Measurements from ENCODE around the gene NAB1.

Gene NAB1

DNA sequence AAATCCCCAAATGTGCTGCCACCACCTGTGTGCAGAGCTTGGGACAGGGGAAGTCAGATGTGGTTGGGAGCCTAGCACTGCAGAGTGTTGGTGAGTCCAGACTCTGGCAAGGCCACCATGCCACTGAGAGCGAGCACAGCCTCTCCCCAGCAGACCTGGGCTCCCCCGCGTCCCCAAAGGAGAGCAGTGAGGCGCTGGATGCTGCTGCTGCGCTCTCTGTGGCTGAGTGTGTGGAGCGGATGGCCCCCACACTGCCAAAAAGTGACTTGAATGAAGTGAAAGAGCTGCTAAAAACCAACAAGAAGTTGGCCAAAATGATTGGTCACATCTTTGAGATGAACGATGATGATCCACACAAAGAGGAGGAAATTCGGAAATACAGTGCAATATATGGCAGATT is 10.7 kb downstream of the NAB1 start:
- no peak overlapping the region for H3K27ac ChIP-seq (ENCODE audit: low read depth, low read length)
- H3K36me3 ChIP-seq (ENCODE audit: insufficient read depth, low read length), result peaks cover 5% of the 10 kb centered on the region
- H3K9me3 ChIP-seq (ENCODE audit: low read length), result no peaks in the 10 kb centered on the region
- H3K4me3 ChIP-seq (ENCODE audit: low read depth in 1 of 2, low read length in 2 of 2), result no peak overlapping the region
- peaks cover 86% of the 10 kb centered on the region for H3K4me1 ChIP-seq (ENCODE audit: insufficient read depth, low read length)
- no peaks in the 10 kb centered on the region for H3K27me3 ChIP-seq (ENCODE audit: control insufficient read depth in 1 of 2, insufficient read depth in 2 of 2, low read length in 2 of 2)
- H3K9ac ChIP-seq (ENCODE audit: low read length), result no peak overlapping the region

DNA sequence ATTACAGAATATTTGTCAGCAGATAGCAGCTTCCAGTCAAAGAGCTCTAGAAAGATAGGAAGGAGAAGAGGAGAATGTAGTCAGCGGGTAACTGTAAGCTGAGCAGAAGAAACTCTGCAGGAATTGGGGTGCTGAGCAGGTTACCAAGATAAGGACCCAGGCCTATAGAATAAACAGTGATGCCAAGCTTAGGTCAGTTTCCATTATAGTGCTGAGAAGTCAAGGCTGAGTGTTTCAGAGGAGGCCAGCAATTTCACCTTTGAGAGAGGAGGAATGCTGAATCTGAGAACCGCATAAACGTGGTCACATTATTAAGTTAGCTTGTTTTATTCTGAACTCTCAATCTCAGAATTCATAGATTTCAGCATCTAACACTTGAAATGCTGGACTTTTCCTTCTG is 13.9 kb downstream of the NAB1 start:
- H3K4me3 ChIP-seq (ENCODE audit: low read depth in 1 of 2, low read length in 2 of 2), result no peak overlapping the region
- H3K9ac ChIP-seq (ENCODE audit: low read length), result no peak overlapping the region
- no peaks in the 10 kb centered on the region for H3K27me3 ChIP-seq (ENCODE audit: control insufficient read depth in 1 of 2, insufficient read depth in 2 of 2, low read length in 2 of 2)
- peaks cover 5% of the 10 kb centered on the region for H3K36me3 ChIP-seq (ENCODE audit: insufficient read depth, low read length)
- no peak overlapping the region for H3K27ac ChIP-seq (ENCODE audit: low read depth, low read length)
- H3K4me1 ChIP-seq (ENCODE audit: insufficient read depth, low read length), result peaks cover 55% of the 10 kb centered on the region
- H3K9me3 ChIP-seq (ENCODE audit: low read length), result no peaks in the 10 kb centered on the region

DNA sequence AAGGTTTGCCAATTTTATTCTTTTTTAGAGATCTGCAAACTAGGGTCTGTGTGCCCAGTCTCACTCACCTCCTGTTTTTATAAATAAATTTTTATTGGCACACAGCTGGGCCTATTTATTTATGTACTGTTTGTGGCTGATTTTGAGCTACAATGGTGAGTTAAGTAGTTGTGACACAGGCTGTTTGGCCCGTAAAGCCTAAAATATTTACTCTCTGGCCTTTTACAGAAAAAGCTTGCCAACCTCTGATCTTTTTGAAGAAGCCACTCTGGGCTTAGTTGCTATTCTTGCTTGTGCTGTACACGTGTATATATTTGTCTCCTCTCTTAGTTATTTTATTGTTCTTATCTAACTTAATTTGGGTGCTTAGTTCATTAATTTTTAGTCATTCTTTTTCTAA is 14.5 kb downstream of the NAB1 start:
- Histone ChIP-seq H3K36me3 (ENCODE audit: insufficient read depth, low read length) (peaks cover 5% of the 10 kb centered on the region), H3K4me1 (ENCODE audit: insufficient read depth, low read length) (peaks cover 49% of the 10 kb centered on the region), H3K9me3 (ENCODE audit: low read length) (no peaks in the 10 kb centered on the region), H3K27ac (ENCODE audit: low read depth, low read length) (no peak overlapping the region), H3K9ac (ENCODE audit: low read length) (no peak overlapping the region), H3K4me3 (ENCODE audit: low read depth in 1 of 2, low read length in 2 of 2) (no peak overlapping the region), H3K27me3 (ENCODE audit: control insufficient read depth in 1 of 2, insufficient read depth in 2 of 2, low read length in 2 of 2) (no peaks in the 10 kb centered on the region)

DNA sequence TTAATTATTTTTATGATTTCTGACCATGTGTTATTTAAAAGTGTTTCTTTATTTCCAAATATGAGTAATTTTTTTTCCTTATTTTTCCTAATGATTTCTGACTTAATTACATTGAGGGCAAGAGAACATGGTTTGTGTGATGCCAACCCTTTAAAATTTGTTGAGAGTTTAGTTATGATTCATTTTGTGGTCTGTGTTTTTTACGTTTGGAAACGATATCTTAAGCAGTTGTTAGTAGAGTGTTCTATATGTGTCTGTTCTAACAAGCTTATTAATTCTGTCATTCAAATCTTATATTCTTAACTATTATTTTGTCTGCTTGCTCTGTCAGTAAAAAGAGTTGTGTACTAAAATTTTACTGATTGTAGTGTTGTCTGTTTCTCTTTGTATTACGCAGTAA is 15.0 kb downstream of the NAB1 start:
- Histone ChIP-seq H3K27ac (ENCODE audit: low read depth, low read length) (no peak overlapping the region), H3K4me3 (ENCODE audit: low read depth in 1 of 2, low read length in 2 of 2) (no peak overlapping the region), H3K9me3 (ENCODE audit: low read length) (no peaks in the 10 kb centered on the region), H3K4me1 (ENCODE audit: insufficient read depth, low read length) (peaks cover 44% of the 10 kb centered on the region), H3K36me3 (ENCODE audit: insufficient read depth, low read length) (peaks cover 5% of the 10 kb centered on the region), H3K9ac (ENCODE audit: low read length) (no peak overlapping the region), H3K27me3 (ENCODE audit: control insufficient read depth in 1 of 2, insufficient read depth in 2 of 2, low read length in 2 of 2) (no peaks in the 10 kb centered on the region)

DNA sequence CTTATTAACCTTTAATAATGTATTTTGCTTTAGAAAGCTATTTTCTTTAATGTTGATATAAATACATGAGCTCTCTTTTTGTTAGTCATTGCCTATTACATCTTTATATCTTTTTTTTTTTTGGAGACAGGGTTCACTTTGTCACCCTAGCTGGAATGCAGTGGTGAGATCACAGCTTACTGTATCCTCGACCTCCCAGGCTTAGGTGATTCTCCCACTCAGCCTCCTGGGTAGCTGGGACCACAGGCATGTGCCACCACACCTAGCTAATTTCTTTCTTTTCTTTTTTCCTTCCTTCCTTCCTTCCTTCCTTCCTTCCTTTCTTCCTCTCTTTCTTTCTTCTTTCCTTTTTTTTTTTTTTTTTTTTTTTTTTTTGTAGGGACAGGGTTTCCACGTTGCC is 15.4 kb downstream of the NAB1 start:
- H3K27me3 ChIP-seq (ENCODE audit: control insufficient read depth in 1 of 2, insufficient read depth in 2 of 2, low read length in 2 of 2), result no peaks in the 10 kb centered on the region
- no peak overlapping the region for H3K9ac ChIP-seq (ENCODE audit: low read length)
- H3K9me3 ChIP-seq (ENCODE audit: low read length), result no peaks in the 10 kb centered on the region
- no peak overlapping the region for H3K27ac ChIP-seq (ENCODE audit: low read depth, low read length)
- peaks cover 40% of the 10 kb centered on the region for H3K4me1 ChIP-seq (ENCODE audit: insufficient read depth, low read length)
- peaks cover 5% of the 10 kb centered on the region for H3K36me3 ChIP-seq (ENCODE audit: insufficient read depth, low read length)
- H3K4me3 ChIP-seq (ENCODE audit: low read depth in 1 of 2, low read length in 2 of 2), result no peak overlapping the region

DNA sequence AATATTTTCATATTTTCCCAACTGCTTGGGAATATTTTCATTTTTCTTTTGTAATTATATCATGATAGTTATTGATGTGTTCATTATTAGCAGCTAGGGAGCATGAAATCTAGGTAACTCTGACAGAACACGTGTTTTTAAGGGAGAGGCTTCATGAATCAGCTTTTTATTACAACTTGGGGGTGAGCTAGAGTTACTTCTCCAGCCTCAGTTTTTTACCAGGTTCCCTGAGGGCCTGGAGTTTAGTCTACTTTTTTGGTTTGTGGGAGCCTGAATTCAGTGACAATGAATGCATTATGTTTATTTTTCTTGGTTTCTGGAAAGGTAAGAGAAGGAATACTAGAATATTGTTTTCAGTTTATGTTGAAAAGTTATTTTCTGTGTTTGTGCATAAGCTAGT is 18.0 kb downstream of the NAB1 start:
- no peaks in the 10 kb centered on the region for H3K9me3 ChIP-seq (ENCODE audit: low read length)
- no peak overlapping the region for H3K4me3 ChIP-seq (ENCODE audit: low read depth in 1 of 2, low read length in 2 of 2)
- no peaks in the 10 kb centered on the region for H3K27me3 ChIP-seq (ENCODE audit: control insufficient read depth in 1 of 2, insufficient read depth in 2 of 2, low read length in 2 of 2)
- H3K9ac ChIP-seq (ENCODE audit: low read length), result no peak overlapping the region
- H3K36me3 ChIP-seq (ENCODE audit: insufficient read depth, low read length), result peaks cover 5% of the 10 kb centered on the region
- H3K27ac ChIP-seq (ENCODE audit: low read depth, low read length), result no peak overlapping the region
- H3K4me1 ChIP-seq (ENCODE audit: insufficient read depth, low read length), result peaks cover 21% of the 10 kb centered on the region

DNA sequence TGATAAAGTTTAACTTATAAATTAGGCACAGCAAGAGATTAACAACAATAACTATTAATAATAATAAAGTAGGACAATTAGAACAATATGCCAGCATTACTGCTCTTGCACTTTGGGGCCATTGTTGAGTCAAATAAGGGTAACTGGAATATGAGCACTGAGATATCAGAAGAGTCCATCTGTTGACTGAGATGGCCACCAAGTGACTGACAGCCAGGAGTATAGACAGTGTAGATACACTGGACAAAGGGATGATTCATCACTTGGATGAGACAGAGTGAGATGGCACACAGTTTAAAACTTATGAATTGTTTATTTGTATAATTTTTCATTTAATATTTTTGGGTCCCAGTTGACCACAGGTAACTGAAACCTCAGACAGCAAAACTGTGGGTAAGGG is 20.0 kb downstream of the NAB1 start:
- Histone ChIP-seq H3K9ac (ENCODE audit: low read length) (no peak overlapping the region), H3K9me3 (ENCODE audit: low read length) (no peaks in the 10 kb centered on the region), H3K4me1 (ENCODE audit: insufficient read depth, low read length) (peaks cover 5% of the 10 kb centered on the region), H3K27me3 (ENCODE audit: control insufficient read depth in 1 of 2, insufficient read depth in 2 of 2, low read length in 2 of 2) (no peaks in the 10 kb centered on the region), H3K4me3 (ENCODE audit: low read depth in 1 of 2, low read length in 2 of 2) (no peak overlapping the region), H3K36me3 (ENCODE audit: insufficient read depth, low read length) (peaks cover 12% of the 10 kb centered on the region), H3K27ac (ENCODE audit: low read depth, low read length) (no peak overlapping the region)

DNA sequence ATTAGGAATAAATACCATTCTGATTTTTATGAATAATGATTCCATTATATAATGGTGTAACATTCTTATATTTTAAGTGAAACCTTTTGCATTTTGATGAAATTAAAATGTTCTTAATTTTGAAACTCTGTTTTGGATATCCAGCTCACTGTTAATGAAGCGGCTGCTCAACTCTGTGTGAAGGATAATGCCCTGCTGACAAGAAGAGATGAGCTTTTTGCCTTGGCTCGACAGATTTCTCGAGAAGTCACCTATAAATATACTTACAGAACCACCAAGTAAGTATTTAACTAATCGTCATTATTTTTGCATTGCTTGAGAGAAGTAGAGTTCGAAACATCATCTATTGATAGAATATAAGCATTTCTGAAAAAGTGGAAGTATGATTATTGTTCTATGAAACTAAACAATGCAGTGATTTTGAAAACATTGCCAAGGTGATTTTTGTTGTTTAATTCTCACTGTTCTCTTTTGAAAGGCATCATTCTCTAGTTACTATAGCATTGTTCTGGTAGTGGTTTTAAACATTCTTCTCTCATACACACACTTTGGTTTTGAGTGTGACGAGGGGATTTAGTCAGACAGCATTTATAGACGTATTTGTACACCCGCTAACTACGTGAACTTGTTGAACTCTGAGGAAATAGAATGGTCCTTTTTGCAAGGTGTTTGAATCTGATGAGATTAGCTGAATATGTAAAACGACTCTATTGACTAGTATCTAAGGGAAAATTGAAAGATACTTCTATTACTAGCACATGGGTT is 21.5 kb downstream of the NAB1 start:
- no peaks in the 10 kb centered on the region for H3K4me1 ChIP-seq (ENCODE audit: insufficient read depth, low read length)
- no peaks in the 10 kb centered on the region for H3K9me3 ChIP-seq (ENCODE audit: low read length)
- H3K27ac ChIP-seq (ENCODE audit: low read depth, low read length), result no peak overlapping the region
- no peaks in the 10 kb centered on the region for H3K27me3 ChIP-seq (ENCODE audit: control insufficient read depth in 1 of 2, insufficient read depth in 2 of 2, low read length in 2 of 2)
- peaks cover 27% of the 10 kb centered on the region for H3K36me3 ChIP-seq (ENCODE audit: insufficient read depth, low read length)
- no peak overlapping the region for H3K9ac ChIP-seq (ENCODE audit: low read length)
- H3K4me3 ChIP-seq (ENCODE audit: low read depth in 1 of 2, low read length in 2 of 2), result no peak overlapping the region

DNA sequence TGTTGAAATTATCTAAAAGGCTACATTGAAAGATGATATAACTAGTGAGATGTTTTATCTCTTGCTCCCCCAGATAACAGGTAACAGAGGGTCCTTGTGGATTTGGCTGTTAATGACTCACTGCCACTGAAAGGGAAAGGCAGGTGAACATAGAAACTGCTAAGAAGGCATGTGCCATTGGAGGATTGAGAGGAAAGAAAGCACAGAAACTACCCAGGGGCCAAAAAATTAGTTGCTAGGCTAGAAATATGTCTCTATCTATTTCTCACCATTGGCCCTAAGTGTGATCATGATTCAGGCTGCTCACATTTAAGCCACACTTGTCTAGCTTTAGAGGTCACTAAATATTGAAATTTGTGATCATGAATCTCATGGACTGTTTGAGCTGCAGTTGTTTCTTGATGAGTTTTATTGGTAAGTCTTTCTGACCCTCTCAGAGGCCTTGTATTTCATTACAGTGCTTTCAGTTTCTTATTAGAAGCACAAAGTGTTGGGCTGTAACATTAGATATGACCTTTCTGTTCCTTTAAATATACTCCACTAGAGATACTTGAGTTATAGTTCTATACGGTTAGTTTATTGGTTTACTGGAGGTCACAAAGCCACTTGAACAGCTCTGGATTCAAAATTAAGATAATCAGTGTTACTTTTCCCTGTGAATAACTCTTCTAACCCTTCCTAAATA is 26.2 kb downstream of the NAB1 start:
- H3K4me1 ChIP-seq (ENCODE audit: insufficient read depth, low read length), result peaks cover 10% of the 10 kb centered on the region
- no peak overlapping the region for H3K27ac ChIP-seq (ENCODE audit: low read depth, low read length)
- H3K9ac ChIP-seq (ENCODE audit: low read length), result no peak overlapping the region
- no peaks in the 10 kb centered on the region for H3K27me3 ChIP-seq (ENCODE audit: control insufficient read depth in 1 of 2, insufficient read depth in 2 of 2, low read length in 2 of 2)
- no peak overlapping the region for H3K4me3 ChIP-seq (ENCODE audit: low read depth in 1 of 2, low read length in 2 of 2)
- peaks cover 27% of the 10 kb centered on the region for H3K36me3 ChIP-seq (ENCODE audit: insufficient read depth, low read length)
- no peaks in the 10 kb centered on the region for H3K9me3 ChIP-seq (ENCODE audit: low read length)

DNA sequence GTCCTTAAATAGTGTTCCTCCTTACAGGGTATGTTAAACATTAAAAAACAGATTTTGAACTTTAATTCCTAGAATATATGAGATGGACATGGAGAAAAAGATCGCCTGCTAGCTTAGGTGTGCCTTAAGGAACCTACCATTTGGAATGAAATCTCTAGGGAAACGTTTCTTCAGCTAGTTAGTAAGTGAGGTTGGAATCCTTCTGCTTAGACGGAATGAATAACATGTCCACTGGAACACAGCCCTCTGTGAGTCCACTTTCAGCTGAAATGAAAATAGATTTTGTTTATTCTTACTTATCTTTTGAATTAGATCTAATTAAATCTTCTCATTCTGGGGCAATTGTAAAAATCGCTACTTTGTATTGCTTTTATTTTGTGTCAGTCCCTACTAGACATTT is 28.4 kb downstream of the NAB1 start:
- Histone ChIP-seq H3K9me3 (ENCODE audit: low read length) (no peaks in the 10 kb centered on the region), H3K27me3 (ENCODE audit: control insufficient read depth in 1 of 2, insufficient read depth in 2 of 2, low read length in 2 of 2) (no peaks in the 10 kb centered on the region), H3K36me3 (ENCODE audit: insufficient read depth, low read length) (peaks cover 22% of the 10 kb centered on the region), H3K4me1 (ENCODE audit: insufficient read depth, low read length) (peaks cover 10% of the 10 kb centered on the region), H3K9ac (ENCODE audit: low read length) (no peak overlapping the region), H3K4me3 (ENCODE audit: low read depth in 1 of 2, low read length in 2 of 2) (no peak overlapping the region), H3K27ac (ENCODE audit: low read depth, low read length) (no peak overlapping the region)

DNA sequence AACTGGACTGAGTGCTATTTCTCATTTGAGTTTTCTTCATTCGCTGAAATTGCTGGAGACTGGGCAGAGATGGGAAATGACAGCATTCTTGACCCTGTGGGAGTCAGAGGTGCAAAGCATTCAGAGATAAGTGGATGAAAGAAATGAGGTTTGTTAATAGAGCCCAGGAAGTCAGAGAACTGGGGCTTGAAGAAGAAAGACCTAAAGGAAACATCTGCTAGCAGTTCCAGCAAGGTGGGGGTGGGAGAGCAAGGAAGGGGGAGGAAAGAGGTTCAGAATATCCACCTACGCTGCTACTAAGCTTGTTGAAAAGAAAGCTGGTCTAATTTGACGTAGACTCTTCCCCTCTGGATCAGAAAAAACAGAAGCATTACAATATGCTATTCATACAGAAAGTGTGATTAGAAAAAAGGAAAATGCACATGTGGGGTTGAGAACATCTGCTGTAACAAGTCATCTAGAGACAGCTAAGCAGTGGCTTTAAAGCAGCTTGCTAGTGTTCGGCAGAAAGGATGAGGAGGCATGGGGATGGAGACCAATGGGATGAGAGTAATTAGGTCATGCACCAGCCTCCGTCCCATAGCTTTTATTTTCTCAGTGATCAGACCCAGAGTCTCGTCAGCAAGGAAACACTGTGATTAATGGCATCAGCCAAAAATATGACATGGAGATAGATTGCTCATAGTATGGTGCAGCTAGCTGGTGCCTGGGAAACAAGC is 29.7 kb downstream of the NAB1 start:
- peaks cover 18% of the 10 kb centered on the region for H3K36me3 ChIP-seq (ENCODE audit: insufficient read depth, low read length)
- no peaks in the 10 kb centered on the region for H3K9me3 ChIP-seq (ENCODE audit: low read length)
- H3K27me3 ChIP-seq (ENCODE audit: control insufficient read depth in 1 of 2, insufficient read depth in 2 of 2, low read length in 2 of 2), result no peaks in the 10 kb centered on the region
- H3K4me1 ChIP-seq (ENCODE audit: insufficient read depth, low read length), result peaks cover 11% of the 10 kb centered on the region
- no peak overlapping the region for H3K4me3 ChIP-seq (ENCODE audit: low read depth in 1 of 2, low read length in 2 of 2)
- no peak overlapping the region for H3K9ac ChIP-seq (ENCODE audit: low read length)
- H3K27ac ChIP-seq (ENCODE audit: low read depth, low read length), result no peak overlapping the region
